GM18526 (cell line): Measurements from ENCODE around the gene COASY.

Experiments used
- POLR2A ChIP-seq: IDR thresholded peaks from 3 replicates; pipeline ENCODE4 v1.6.1; 2011; ENCODE audit not compliant: insufficient read length; ENCODE audit errors: extremely low read depth

The COASY gene

GRCh38 chr17:42612013-42612412 is 50.1 kb downstream of the COASY start:
- TF ChIP-seq POLR2A = no peak

DNA sequence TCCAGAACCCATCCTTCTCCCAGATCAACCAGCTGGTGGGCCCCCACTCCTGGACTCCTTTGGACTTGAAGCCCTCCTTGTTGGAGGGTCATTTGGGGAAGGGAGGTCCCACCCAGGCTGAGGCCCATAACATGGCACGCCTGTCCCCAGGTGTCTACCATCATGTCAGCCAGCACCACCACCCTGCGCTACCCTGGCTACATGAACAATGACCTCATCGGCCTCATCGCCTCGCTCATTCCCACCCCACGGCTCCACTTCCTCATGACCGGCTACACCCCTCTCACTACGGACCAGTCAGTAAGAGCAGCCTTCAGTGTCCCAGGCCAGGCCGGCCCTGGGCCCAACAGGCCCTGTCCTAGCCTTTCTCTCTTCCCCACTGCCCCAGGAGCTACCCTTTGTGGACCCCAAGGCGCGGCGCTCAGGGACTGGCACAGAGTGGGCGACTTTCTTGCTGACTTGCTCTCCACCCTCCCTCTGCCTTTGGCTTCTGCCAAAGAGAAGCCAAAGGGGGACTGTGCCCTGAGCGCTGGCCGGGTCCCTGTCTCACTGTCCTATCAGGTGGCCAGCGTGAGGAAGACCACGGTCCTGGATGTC is 51.8 kb downstream of the COASY start:
- TF ChIP-seq POLR2A = no peak
